UCSD-AML1 (cell line): ENCODE measurements around the gene CYLD.

Source experiments
- DNase-seq: peaks from one replicate; lab custom pipeline; 2025; ENCODE audit not compliant: unreplicated experiment; lab: John Stamatoyannopoulos, UW

The CYLD gene

DNA sequence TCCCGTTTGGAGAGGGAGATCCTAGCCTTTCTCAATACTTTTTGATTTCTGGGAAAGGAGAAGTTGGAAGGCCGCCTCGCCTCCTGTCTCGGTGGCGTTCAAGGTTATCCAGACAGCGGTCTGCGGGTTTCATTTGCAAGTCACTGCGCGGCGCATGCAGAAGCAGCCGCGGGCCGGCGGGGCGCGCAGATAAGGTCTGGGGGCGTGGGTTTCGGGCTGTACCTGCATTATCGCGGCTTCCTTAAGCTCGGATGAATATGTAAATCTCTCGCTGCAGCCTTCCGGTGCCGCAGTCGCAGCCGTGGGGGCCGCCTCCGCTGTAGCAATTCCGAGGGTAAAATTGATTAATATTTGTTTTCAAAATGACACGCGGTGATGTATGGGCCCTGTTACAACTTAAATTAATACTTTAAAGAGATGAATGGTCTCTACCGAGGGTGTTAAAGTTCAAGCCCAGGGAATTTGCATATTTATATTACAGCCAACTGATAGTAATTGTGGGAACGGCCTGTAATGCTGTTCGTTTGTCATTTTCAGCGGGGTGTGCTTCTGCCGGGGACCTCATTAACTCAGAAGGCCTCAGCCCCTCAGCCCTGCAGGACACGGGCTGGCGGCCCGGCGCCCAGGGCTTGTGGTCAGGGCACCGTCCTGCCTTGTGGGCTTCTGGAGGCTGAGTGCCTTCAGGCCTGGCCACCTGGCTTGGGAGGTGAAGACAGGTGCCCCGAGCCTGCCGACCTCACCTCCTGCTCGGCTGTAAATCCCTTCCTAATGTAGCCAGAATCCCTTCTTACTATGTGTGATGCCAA lies 99.4 kb downstream of the CYLD start:
- peak; percentile 90 for DNase-seq

DNA sequence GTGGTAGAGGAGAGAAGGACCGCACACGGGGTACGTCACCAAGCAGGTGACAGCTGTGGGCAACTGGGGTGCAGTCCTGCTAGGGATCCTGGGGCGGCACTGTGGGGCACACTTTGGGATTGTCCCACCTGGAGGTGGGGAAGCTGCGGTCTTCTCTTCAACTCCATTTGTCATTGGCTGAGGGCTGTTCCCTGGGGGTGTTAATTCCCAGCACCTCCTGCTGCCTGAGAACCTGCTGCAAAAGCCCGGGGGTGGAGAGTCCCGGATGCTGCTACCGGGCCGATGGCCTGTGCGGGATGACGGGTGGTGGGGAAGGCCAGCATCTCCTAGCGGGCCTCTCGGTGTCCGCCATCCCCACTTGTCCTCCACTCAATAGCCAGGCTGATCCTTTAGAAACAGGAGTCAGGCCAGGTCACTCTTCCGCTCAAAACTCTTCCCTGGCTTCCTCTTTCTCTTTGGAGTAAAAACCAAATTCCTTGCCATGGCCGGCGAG lies 100.2 kb downstream of the CYLD start:
- DNase-seq: peak; percentile 57

DNA sequence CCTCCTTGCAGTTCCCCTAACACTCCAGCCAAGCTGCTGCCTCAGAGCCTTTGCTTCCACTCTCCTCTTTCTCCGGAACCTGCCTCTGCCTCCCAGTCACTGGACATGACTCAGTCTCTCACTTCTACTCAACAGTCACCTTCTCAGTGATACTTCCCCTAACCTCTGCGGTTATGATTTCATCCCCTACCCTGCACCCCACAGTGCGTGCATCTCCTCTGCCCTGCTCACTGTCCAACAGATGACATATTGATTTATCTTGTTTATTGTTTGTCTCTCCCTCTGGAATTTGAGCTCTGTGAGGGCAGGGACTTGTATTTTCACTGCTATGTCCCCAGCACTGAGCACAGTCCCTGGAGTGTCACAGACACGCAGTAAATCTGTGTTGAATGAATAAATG lies 100.7 kb downstream of the CYLD start:
- DNase-seq: no peak

- no peak for DNase-seq
Observed at GRCh38 chr16:50844840-50845239, 103.0 kb downstream of the CYLD start.

DNA sequence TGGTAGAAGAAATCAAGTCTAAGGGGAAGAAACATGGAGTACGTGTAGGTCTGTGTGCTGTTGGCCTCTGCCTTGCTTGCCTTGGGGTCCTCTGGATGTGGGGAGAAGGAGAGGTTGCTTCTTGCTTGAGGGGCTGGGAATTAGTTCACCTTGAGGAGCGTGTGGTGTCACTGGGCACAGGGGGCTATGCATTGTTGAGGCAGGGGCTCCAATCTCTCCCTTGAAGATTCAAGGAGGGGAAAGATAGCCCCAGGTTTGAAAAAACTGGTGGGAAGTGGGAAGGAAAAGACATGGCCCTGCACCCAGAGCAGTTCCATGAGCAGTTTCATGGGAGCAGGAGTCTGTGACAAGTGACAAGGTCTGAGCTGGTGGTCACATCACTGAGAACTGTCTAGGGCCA lies 103.4 kb downstream of the CYLD start:
- no peak for DNase-seq

GRCh38 chr16:50846511-50846910 lies 104.6 kb downstream of the CYLD start:
- no peak for DNase-seq

DNA sequence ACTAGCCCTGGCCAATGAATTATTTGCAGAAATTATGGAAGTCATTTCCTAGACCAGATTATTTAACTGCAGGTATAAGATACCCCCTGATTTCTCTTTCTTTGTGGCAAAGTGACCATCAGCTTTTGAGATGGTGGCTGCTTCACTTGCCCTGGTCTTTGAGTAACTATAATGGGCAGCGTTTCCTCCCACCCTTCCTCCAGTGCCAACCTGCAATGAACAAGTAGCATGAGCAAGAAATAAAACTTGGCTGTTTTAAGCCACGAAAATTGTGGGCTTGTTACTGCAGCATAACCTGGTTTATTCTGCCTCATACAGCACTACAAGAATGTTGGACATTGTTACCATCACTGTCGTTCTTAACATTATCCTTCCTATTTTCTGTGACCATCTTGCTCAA lies 105.3 kb downstream of the CYLD start:
- DNase-seq: no peak

DNA sequence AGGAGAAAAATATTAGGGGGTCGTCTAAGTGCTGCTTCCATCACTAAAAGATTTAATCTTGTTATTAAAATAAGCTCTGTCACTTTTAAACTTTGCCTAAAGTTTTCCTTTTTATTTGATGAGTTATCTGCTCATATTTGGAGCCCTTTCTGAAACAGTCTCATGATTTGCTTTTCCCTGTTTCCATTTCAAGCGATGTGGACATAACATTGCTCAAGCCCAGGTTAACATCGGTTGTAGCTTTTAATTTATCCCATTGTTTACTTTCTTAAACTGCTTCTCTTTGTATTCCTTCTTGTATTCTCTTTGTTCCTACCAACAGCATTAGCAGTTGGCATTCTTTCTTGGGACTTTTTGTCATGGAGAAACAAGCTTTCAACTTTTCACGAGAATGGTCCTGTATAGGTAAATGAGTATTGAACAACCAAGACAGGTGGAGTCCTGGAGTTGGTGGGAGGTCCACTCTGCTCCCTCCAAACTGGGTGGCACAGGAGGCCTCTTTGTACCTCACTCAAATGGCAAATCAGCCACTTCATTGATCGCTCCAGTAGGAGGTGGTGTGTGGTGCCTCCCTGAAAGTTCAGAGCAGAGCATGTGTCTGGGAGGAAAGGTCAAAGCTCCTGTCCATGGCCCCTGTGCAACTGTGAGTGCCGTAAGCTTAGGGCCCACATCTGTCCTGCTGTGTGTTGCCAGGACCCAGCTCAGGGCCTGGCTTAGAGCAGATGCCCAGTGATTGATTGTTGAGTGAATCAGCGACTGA lies 107.0 kb downstream of the CYLD start:
- no peak for DNase-seq
